ENCODE data around the gene RNF26. TPM values are rescaled to one million over a fixed set of nuclear protein-coding genes. Genes with fewer than 3 reads are reported as not detected.
"Not testable (repeated sequence)": the region's sequence is repeated elsewhere in the genome, so short reads cannot be mapped to it uniquely, and the experiment has no call there.

RNF26 gene
- total and polyA plus RNA-seq, 5 donors from 2014 or later, result 21.0 to 38.3 (median 37.2) TPM

- peaks cover 19% of the 10 kb centered on the region for H3K27me3 ChIP-seq (ENCODE audit: control insufficient read depth, insufficient read depth, low read length)
- Mint-ChIP-seq H3K27me3 (peaks cover 5% of the 10 kb centered on the region), H3K4me3 (no peak overlapping the region), H3K27ac (no peak overlapping the region), H3K36me3 (no peaks in the 10 kb centered on the region), H3K4me1 (peaks cover 0 to 6% (median 2%) of the 10 kb centered on the region in 4 donors), H3K9me3 (no peaks in the 10 kb centered on the region)
- H3K27ac ChIP-seq (ENCODE audit: insufficient read depth, low read length, poor library complexity, severe bottlenecking), result no peak overlapping the region
- H3K9me3 ChIP-seq (ENCODE audit: control insufficient read depth in 2 of 2, low read length in 2 of 2), result no peaks in the 10 kb centered on the region
- peaks cover 20% of the 10 kb centered on the region for H3K4me1 ChIP-seq (ENCODE audit: control insufficient read depth, insufficient read depth, low read length, poor library complexity, severe bottlenecking)
- H3K4me3 ChIP-seq (ENCODE audit: low read depth, low read length), result peak overlapping the region; percentile 73
- DNase-seq, result no peak
- H3K36me3 ChIP-seq (ENCODE audit: control insufficient read depth, insufficient read depth, low read length), result no peaks in the 10 kb centered on the region
- ATAC-seq (ENCODE audit: low read depth in 2 of 2), result no peak
Measured at GRCh38 chr11:119382101-119382500, 47.8 kb downstream of the RNF26 start.

GRCh38 chr11:119382513-119382912 is 48.2 kb downstream of the RNF26 start:
- not testable (repeated sequence) for H3K9me3 Mint-ChIP-seq; H3K27me3 Mint-ChIP-seq; H3K36me3 Mint-ChIP-seq; H3K4me1 Mint-ChIP-seq; H3K27ac ChIP-seq (ENCODE audit: insufficient read depth, low read length, poor library complexity, severe bottlenecking); H3K27ac Mint-ChIP-seq; H3K4me3 Mint-ChIP-seq; H3K9me3 ChIP-seq (ENCODE audit: control insufficient read depth in 2 of 2, low read length in 2 of 2); H3K36me3 ChIP-seq (ENCODE audit: control insufficient read depth, insufficient read depth, low read length); DNase-seq; ATAC-seq (ENCODE audit: low read depth in 2 of 2)
- peaks cover 20% of the 10 kb centered on the region for H3K4me1 ChIP-seq (ENCODE audit: control insufficient read depth, insufficient read depth, low read length, poor library complexity, severe bottlenecking)
- peaks cover 19% of the 10 kb centered on the region for H3K27me3 ChIP-seq (ENCODE audit: control insufficient read depth, insufficient read depth, low read length)
- peak overlapping the region; percentile 73 for H3K4me3 ChIP-seq (ENCODE audit: low read depth, low read length)

GRCh38 chr11:119384332-119384731 is 50.0 kb downstream of the RNF26 start:
- Mint-ChIP-seq H3K4me3 (no peak overlapping the region), H3K4me1 (peaks cover 0 to 6% (median 2%) of the 10 kb centered on the region in 4 donors), H3K9me3 (no peaks in the 10 kb centered on the region), H3K36me3 (no peaks in the 10 kb centered on the region), H3K27ac (no peak overlapping the region), H3K27me3 (peaks cover 10% of the 10 kb centered on the region)
- peaks cover 20% of the 10 kb centered on the region for H3K4me1 ChIP-seq (ENCODE audit: control insufficient read depth, insufficient read depth, low read length, poor library complexity, severe bottlenecking)
- no peaks in the 10 kb centered on the region for H3K9me3 ChIP-seq (ENCODE audit: control insufficient read depth in 2 of 2, low read length in 2 of 2)
- H3K27ac ChIP-seq (ENCODE audit: insufficient read depth, low read length, poor library complexity, severe bottlenecking), result no peak overlapping the region
- ATAC-seq (ENCODE audit: low read depth in 2 of 2), result no peak
- H3K4me3 ChIP-seq (ENCODE audit: low read depth, low read length), result no peak overlapping the region
- peaks cover 19% of the 10 kb centered on the region for H3K27me3 ChIP-seq (ENCODE audit: control insufficient read depth, insufficient read depth, low read length)
- no peaks in the 10 kb centered on the region for H3K36me3 ChIP-seq (ENCODE audit: control insufficient read depth, insufficient read depth, low read length)
- DNase-seq, result no peak

Other genes with a start within 250 kb of the RNF26 start
- gene HMBS, start 249.6 kb upstream of the RNF26 start, total RNA-seq, result 5.9 TPM
- gene HMBS, start 249.6 kb upstream of the RNF26 start, polyA plus RNA-seq, result 10 to 100 TPM; 11.2 to 15.5 (median 13.6) TPM
- gene DPAGT1, start 232.7 kb upstream of the RNF26 start, total RNA-seq, result 22.5 TPM
- 10 to 100 TPM; 28.6 to 35.2 (median 32.6) TPM for gene DPAGT1, start 232.7 kb upstream of the RNF26 start, polyA plus RNA-seq
- gene C2CD2L, start 227.2 kb upstream of the RNF26 start, total RNA-seq, result 21.1 TPM
- gene C2CD2L, start 227.2 kb upstream of the RNF26 start, polyA plus RNA-seq, result 1 to 10 TPM; 2.1 to 4.6 (median 4.5) TPM
- gene HINFP, start 212.9 kb upstream of the RNF26 start, total RNA-seq, result 24.4 TPM
- 10 to 100 TPM in 3 of 4 donors, 1 to 10 TPM in 1; 10.0 to 18.1 (median 13.3) TPM for gene HINFP, start 212.9 kb upstream of the RNF26 start, polyA plus RNA-seq
- not detected for gene ABCG4, start 185.5 kb upstream of the RNF26 start, total RNA-seq
- not detected for gene ABCG4, start 185.5 kb upstream of the RNF26 start, polyA plus RNA-seq
- 7.8 TPM for gene NLRX1, start 165.8 kb upstream of the RNF26 start, total RNA-seq
- 1 to 10 TPM; 5.0 to 6.7 (median 5.8) TPM for gene NLRX1, start 165.8 kb upstream of the RNF26 start, polyA plus RNA-seq
- not detected for gene NHERF4, start 149.1 kb upstream of the RNF26 start, total RNA-seq
- gene NHERF4, start 149.1 kb upstream of the RNF26 start, polyA plus RNA-seq, result not detected
- 35.6 TPM for gene CBL, start 128.2 kb upstream of the RNF26 start, total RNA-seq
- gene CBL, start 128.2 kb upstream of the RNF26 start, polyA plus RNA-seq, result 10 to 100 TPM in 1 of 4 donors, 1 to 10 TPM in 3; 7.9 to 11.7 (median 8.8) TPM
- 10.1 TPM for gene MCAM, start 17.4 kb upstream of the RNF26 start, total RNA-seq
- 1 to 10 TPM in 3 of 4 donors, under 1 TPM in 1; 0.37 to 1.6 (median 1.5) TPM for gene MCAM, start 17.4 kb upstream of the RNF26 start, polyA plus RNA-seq
- not detected for gene C1QTNF5, start 6.4 kb downstream of the RNF26 start, total RNA-seq
- not detected for gene C1QTNF5, start 6.4 kb downstream of the RNF26 start, polyA plus RNA-seq
- gene MFRP, start 12.2 kb downstream of the RNF26 start, total RNA-seq, result not detected
- gene MFRP, start 12.2 kb downstream of the RNF26 start, polyA plus RNA-seq, result not detected
- 1.6 TPM for gene USP2, start 47.2 kb downstream of the RNF26 start, total RNA-seq
- under 1 TPM in 1 of 4 donors, not detected in 3; 0.22 TPM for gene USP2, start 47.2 kb downstream of the RNF26 start, polyA plus RNA-seq
- not detected for gene THY1, start 88.6 kb downstream of the RNF26 start, total RNA-seq
- gene THY1, start 88.6 kb downstream of the RNF26 start, polyA plus RNA-seq, result not detected

Measured in CD4-positive, CD25-positive, alpha-beta regulatory T cell (primary cell).